KG1 (cell line): Measurements from ENCODE around the gene MIER1.
A peak's percentile ranks its signal among the peaks of the same experiment; 100 is the strongest.
"Not testable (repeated sequence)": the region's sequence is repeated elsewhere in the genome, so short reads cannot be mapped to it uniquely, and the experiment has no call there.

Experiments
- DNase-seq: peaks from one replicate; lab custom pipeline; 2025; lab: John Stamatoyannopoulos, UW

MIER1 gene

GRCh38 chr1:66924756-66925557 lies at the start of gene MIER1, which contains the start of gene DNAI4:
TSS of gene MIER1 (plus strand) at chr1:66924990. CDS start at chr1:66925029, 39 bp downstream.
TSS of gene DNAI4 (minus strand) at chr1:66924856. CDS start at chr1:66924831, 25 bp downstream.
- DNase-seq: peak; percentile 91

DNA sequence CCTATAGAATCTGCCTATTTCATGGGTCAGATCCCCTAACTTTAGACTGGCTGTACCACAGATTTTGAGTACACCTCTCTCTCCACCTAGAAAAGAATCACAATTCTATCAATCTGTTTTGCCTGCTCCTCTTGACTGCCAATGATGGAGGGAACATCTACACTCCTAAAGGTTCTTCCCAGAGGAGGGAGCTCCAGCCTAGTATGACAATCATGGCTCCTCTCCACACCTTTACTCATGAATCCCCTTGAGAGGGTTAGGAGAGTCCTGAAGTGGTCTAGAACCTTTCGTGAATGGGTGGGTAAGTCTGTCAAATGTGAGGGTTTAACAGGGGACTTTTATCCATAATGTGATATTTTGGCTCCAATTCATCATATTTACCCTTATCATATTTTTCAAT lies 48.1 kb upstream of the MIER1 start:
- DNase-seq: no peak

GRCh38 chr1:66889030-66889429 lies 35.8 kb upstream of the MIER1 start:
- no peak for DNase-seq

DNA sequence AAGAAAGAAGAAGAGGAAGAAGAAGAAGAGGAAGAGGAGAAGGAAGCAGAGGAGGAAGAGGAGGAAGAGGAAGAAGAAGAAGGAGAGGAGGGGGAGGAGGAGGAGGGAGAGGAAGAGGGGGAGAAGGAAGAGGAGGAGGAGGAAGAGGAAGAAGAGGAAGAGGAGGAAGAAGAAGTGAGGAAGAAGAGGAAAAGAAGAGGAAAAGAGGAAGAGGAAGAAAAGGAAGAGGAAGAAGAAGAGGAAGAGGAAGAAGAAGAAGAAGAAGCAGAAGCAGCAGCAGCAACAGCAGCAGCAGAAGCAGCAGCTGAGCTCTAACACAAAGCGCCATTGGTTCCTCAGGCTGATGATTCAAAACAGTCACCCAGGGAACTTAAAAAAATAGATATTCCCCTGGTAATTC lies 34.2 kb upstream of the MIER1 start:
- DNase-seq: no peak

- DNase-seq: no peak
Observed at GRCh38 chr1:66893712-66894111, 31.1 kb upstream of the MIER1 start.

- DNase-seq: not testable (repeated sequence)
Observed at GRCh38 chr1:66915203-66915602, 9.6 kb upstream of the MIER1 start.

DNA sequence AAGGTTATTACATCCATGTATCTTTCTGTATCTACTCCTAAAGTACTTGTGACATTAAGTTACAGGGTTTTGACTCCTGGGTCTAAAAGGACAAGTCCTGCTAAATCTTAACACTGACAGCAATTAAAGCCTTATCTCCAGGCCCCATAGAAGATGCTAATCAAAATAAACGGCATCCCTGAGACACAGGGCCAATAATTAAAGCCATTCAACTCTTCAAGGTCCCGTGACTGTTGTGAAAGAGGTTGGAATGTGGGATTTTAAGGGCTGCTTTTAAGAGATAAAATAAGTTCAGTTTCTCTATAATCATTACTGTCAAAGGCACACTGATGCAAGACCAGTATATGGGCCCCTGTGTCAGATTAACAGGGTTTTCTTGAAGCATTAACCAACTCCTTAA lies 8.5 kb upstream of the MIER1 start:
- DNase-seq: no peak

GRCh38 chr1:66917476-66917875 lies 7.3 kb upstream of the MIER1 start:
- DNase-seq: no peak

DNA sequence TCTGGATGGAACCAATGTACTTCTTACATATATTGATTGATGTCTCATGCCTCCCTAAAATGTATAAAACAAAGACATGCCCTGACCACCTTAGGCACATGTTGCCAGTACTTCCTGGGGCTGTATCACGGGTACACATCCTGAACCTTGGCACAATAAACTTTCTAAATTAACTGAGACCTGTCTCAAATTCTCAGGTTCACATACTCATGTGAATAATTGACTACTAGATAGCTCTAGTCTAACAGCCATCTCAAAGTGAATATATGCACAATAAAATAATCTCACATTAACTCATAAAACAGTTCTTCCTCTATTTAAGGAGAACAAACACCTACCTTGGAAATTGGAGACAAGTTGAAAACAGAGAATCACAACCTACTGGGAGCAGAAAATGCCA lies 5.7 kb upstream of the MIER1 start:
- DNase-seq: no peak

- DNase-seq: no peak
Observed at GRCh38 chr1:66919828-66920227, 5.0 kb upstream of the MIER1 start.

DNA sequence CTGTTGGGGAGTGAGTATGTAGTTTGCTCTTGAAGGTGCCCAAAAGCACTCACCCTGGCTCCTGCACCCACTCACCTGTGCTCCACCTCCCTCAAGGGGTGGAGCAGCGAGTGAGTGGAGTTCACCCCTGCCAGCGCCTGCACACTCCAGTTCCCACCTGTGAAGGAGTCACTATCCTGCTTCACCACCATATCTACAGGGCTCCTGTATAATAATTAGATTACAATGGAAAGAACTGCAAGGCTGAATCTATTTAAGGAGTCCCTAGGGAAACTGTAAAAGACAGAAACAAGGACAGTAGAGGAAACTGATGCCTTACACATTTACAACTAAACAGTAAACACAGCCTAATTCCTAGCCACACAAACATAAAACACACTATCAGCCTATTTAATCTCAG lies 4.2 kb upstream of the MIER1 start:
- DNase-seq: no peak

GRCh38 chr1:66925558-66925910 lies 744 bp downstream of the MIER1 start:
- DNase-seq: peak; percentile 75

DNA sequence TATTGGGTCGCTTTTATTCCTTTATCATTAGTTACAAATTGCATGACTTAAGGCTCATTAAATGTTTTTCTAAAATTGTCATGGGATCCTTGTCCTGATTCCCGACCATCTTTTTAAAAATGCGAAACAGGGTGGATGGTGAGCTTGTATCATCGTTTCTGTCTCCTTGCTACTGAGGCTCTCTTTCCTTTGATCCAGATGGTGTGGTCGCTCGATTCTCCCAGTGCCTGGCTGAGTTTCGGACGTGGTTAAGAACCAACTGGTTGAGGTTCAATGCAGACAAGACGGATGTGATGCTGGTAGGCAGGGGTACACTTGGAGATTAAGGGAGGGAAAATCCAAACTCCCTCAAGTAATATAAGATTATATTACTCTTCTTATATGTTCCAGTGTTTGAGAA lies 1.2 kb downstream of the MIER1 start:
- DNase-seq: no peak

DNA sequence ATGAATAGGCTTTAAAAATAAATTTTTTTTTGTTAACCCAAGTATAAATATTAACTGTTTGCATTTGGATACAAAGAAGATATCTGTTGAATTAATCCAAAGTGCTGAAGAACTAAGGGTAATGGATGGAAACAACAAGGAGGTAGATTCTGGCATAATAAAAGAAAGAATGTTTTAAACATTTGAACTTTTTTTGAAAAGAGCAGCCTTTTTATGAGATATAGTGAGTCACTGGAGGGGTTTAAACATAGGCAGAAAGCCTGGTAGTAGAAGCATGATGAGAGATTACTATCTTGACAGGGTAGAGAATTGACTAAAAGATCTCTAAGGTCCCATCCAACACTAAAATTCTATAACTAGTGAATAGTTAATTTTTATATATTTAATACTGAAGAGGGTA lies 2.7 kb downstream of the MIER1 start:
- DNase-seq: no peak

DNA sequence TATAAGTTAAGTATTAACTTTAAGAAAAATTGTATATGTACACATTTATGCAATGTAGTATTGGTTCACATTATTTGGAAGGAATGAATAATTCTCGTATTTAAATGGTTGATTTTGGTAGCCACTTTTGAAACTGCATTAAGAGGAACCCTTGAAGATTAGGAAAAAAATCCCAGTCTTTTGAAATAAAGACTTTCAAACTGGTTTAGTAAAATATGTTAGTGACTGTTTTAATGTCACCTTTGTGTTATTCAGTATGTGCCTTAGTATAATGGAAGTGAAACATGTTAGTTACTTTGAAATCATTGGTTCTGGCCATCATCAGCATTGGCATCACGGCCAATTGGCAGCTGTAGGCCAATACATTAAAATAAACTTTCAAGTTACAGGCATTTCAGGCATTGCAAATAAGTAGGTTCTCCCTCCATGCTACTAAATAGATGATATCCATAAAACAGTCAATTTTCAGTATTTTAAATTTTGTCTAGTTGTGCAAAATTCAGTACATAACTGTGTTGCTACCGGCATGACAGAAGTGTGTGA lies 4.4 kb downstream of the MIER1 start:
- DNase-seq: no peak

DNA sequence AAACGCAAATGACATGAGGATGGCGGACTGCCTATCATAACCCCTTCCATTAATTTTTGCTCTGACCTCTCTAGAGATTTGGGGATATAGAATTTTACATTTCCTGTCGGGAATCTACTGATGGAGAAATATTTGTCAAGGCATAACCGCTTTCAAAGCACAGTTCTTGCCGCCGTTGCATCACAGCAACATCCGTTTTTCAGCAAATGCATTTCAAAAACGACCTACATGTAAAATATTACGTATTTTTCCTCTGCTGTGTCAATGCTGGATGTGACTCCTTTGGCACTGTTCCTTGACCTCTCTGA lies 4.9 kb downstream of the MIER1 start:
- DNase-seq: no peak

GRCh38 chr1:66929999-66930822 lies 5.4 kb downstream of the MIER1 start:
- peak; percentile 89 for DNase-seq

GRCh38 chr1:66930823-66931174 lies 6.0 kb downstream of the MIER1 start:
- DNase-seq: no peak

GRCh38 chr1:66931590-66931989 lies 6.8 kb downstream of the MIER1 start:
- DNase-seq: peak; percentile 30

- DNase-seq: peak; percentile 30
Observed at GRCh38 chr1:66932291-66932690, 7.5 kb downstream of the MIER1 start.

- DNase-seq: no peak
Observed at GRCh38 chr1:66933887-66934700, 9.3 kb downstream of the MIER1 start.

- DNase-seq: no peak
Observed at GRCh38 chr1:66937529-66938234, 12.9 kb downstream of the MIER1 start.
